Kidney epithelial cell (primary cell): Measurements from ENCODE around the gene PRDM12. TPM values are rescaled to one million over a fixed set of nuclear protein-coding genes. Genes with fewer than 3 reads are reported as not detected.
"Not testable (repeated sequence)": the region's sequence is repeated elsewhere in the genome, so short reads cannot be mapped to it uniquely, and the experiment has no call there.

Experiments
- DNase-seq: peaks from one replicate; pipeline ENCODE4 v3.0.0-alpha.2; 2010; ENCODE audit warnings: low read depth
- H3K27me3 ChIP-seq: 2 replicates; pipeline ENCODE4 v1.6.0; 2011; ENCODE audit warnings: low read length; ENCODE audit not compliant: control insufficient read depth, insufficient read depth
- H3K36me3 ChIP-seq: 2 replicates; pipeline ENCODE4 v1.5.1; 2011; ENCODE audit warnings: low read length; ENCODE audit not compliant: control insufficient read depth, insufficient read depth
- H3K4me3 ChIP-seq: 2 replicates; pipeline ENCODE4 v1.5.1; 2011; ENCODE audit warnings: low read depth, mild to moderate bottlenecking, control low read depth, low read length
- total RNA-seq: library from RNA; depleted of rRNA; stranded (reverse); fragments of >200 nt; gene quantifications from 2 replicates; pipeline ENCODE4 v1.2.3, GENCODE V29; 2015
- TF ChIP-seq, protein P1 (sequence below): IDR thresholded peaks from 2 replicates; pipeline ENCODE4 v1.5.1; 2011; ENCODE audit warnings: mild to moderate bottlenecking, moderate library complexity, low read length, control low read depth, inconsistent platforms; ENCODE audit not compliant: insufficient read depth, poor library complexity, severe bottlenecking

The PRDM12 gene
- total RNA-seq, 1 donor from 2014 or later, result 0.13 TPM

DNA sequence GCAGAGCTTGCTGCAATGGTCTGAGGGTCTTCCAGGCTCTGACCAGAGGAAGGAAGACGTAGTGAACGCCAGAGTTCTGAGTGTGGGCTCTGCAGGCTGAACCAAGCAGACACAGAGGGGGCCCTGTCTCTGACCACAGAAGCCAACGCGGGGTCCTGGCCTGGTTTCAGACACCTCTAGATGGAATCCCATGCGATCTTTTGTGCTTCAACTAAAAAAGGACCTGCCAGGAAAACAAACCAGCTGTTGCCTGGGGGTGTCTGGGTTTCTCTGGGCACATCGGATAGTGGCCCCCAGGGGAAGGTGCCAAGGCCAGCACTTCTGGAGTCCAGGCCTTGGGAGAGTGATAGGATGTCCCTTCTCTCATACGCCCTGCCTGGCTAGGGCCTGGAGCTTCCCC, 12.9 kb downstream of the PRDM12 start:
- no peaks in the 10 kb centered on the region for H3K36me3 ChIP-seq
- TF ChIP-seq, protein P1, sequence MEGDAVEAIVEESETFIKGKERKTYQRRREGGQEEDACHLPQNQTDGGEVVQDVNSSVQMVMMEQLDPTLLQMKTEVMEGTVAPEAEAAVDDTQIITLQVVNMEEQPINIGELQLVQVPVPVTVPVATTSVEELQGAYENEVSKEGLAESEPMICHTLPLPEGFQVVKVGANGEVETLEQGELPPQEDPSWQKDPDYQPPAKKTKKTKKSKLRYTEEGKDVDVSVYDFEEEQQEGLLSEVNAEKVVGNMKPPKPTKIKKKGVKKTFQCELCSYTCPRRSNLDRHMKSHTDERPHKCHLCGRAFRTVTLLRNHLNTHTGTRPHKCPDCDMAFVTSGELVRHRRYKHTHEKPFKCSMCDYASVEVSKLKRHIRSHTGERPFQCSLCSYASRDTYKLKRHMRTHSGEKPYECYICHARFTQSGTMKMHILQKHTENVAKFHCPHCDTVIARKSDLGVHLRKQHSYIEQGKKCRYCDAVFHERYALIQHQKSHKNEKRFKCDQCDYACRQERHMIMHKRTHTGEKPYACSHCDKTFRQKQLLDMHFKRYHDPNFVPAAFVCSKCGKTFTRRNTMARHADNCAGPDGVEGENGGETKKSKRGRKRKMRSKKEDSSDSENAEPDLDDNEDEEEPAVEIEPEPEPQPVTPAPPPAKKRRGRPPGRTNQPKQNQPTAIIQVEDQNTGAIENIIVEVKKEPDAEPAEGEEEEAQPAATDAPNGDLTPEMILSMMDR, result no peak
- no peak for DNase-seq
- no peak overlapping the region for H3K4me3 ChIP-seq
- peaks cover 21% of the 10 kb centered on the region for H3K27me3 ChIP-seq

DNA sequence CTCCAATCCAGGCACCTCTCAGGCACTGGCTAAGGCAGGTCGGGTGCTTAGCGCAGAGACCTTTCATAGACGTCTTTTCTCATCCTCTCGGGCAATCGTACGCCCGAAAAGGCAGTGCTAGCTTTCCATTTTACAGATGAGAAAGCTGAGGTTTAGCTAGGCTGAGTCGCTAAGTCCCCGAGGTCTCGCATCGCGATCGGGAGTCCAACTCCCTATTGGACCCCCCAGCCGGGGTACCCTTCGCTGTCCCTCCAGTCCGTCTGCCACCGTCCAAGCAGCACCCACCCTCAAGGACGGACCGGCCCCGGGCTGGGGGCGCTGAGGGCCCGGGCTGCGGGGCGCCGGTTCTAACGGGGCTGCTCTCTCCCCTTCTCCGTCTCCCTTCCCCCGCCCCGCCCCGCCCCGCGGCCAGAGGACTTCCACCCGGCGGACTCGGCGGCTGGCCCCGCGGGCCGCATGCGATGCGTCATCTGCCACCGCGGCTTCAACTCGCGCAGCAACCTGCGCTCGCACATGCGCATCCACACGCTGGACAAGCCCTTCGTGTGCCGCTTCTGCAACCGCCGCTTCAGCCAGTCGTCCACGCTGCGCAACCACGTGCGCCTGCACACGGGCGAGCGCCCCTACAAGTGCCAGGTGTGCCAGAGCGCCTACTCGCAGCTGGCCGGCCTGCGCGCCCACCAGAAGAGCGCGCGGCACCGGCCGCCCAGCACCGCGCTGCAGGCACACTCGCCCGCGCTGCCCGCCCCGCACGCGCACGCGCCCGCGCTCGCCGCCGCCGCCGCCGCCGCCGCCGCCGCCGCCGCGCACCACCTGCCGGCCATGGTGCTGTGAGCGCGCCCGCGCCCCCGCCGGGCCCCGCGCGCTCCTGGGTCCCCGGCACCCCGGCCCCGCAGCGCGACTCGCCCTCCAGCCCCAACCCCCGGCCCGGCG, 16.7 kb downstream of the PRDM12 start:
- Histone ChIP-seq H3K4me3 (peak overlapping the region; percentile 38), H3K36me3 (no peaks in the 10 kb centered on the region), H3K27me3 (peaks cover 21% of the 10 kb centered on the region)
- peak; percentile 56 for DNase-seq
- TF ChIP-seq, protein P1, result no peak

DNA sequence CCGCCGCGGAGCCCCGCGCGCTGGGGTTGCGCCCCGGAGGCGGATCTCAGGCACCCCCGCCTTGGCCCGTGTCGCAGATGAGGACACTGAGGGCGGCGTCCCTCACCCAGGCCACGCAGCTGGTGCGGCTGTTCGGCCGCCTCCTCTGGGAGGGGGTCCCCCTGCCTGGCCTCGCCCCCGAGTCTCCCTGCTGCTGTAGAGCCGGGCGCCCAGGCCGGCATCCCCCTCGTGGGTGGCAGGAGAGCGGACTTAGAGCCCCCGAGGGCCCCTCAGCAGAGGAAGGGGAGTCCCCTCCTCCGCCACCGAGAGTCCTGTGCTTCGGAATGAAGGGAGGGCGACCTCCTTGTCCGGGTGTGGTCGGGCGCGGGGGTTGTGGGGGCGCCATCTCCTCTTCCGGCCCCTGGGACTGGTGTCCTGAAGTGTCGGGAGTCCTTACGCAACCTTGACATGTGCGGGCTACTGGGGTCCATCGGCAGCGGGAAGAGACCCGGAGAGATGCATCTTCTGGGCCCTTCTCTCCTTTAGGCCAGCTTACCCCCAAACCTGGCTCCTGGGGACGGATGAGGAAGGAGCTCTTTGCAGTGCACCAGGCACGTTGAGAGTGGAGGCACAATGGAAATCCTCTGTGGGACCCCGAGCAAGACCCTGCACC, 17.5 kb downstream of the PRDM12 start:
- peaks cover 21% of the 10 kb centered on the region for H3K27me3 ChIP-seq
- TF ChIP-seq, protein P1, result no peak
- H3K4me3 ChIP-seq, result peak overlapping the region; percentile 38
- no peaks in the 10 kb centered on the region for H3K36me3 ChIP-seq
- no peak for DNase-seq

DNA sequence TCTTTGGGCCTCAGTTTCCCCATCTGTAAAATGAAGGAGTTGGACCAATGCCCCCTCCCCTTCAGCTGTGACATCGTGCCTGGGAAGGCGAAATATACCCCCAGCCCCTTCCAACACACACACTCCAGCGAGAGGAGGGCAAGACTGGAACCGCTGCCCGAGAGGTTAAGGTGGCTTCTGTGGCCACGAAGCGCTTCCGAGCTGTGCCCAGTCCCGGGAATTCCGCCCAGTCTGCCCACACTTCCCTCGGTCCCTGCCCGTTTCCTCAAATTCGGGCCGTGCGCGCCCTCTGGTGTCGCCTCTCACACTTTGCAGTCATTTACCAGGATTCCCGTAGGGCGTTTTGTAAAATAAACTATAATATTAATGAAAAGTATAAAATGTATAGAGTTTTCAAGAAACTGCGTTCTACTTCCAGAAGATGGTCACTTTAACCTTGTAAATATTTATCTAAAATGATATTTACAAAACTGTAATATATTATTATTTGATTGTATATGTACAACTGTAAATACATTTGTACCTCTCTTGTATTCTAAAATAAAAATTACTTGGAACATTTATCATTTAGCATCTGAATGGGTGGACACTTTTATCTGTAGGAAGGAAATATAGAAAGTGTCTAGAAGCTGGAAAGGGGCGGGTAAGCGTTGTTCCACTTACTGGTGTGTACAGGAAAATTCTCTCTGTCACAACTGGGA, 18.2 kb downstream of the PRDM12 start:
- no peak for DNase-seq
- H3K4me3 ChIP-seq, result no peak overlapping the region
- TF ChIP-seq, protein P1, result peak; percentile 83
- no peaks in the 10 kb centered on the region for H3K36me3 ChIP-seq
- H3K27me3 ChIP-seq, result peaks cover 21% of the 10 kb centered on the region

DNA sequence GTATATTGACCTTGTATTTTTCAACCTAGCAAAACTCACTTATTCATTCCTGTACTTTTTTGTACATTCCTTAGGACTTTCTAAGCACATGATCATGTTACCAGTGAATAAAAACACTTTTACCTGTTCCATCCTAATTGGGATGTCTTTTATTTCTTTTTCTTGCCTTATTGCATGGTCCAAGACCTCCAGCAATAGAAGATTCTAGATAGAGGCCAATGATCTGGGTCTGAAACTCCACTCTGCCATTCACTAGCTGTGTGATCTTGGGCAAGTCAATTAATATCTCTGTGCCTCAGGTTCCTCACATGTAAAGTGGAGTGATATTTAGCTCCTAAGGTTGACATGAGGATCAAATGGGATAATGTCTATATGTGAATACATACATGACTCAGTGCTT, 20.7 kb downstream of the PRDM12 start:
- Histone ChIP-seq H3K27me3 (peaks cover 11% of the 10 kb centered on the region), H3K36me3 (no peaks in the 10 kb centered on the region), H3K4me3 (no peak overlapping the region)
- TF ChIP-seq, protein P1, result no peak
- no peak for DNase-seq

DNA sequence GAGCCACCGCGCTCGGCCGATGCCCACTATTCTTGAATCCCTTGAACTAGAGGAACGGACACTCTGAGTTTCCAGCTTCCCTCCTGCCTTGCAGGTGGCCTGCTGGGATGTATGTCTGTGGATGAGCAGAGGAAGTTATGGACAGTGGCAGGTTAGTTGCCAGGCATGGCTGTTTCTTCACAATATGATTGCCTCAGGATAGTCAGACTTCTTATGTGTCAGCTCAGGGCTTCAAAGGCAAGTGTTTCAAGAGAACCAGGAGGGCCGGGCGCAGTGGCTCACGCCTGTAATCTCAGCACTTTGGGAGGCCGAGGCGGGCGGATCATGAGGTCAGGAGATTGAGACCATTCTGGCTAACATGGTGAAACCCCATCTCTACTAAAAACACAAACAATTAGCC, 21.6 kb downstream of the PRDM12 start:
- not testable (repeated sequence) for H3K36me3 ChIP-seq, H3K27me3 ChIP-seq, DNase-seq, H3K4me3 ChIP-seq
